NCI-H1092 treated with DMSO at 0.1 percent for 48 hours (cell line): ENCODE data around the gene ACTR2.
"Not testable (repeated sequence)": the region's sequence is repeated elsewhere in the genome, so short reads cannot be mapped to it uniquely, and the experiment has no call there.

Experiments used
- DNase-seq: peaks from one replicate; lab custom pipeline; 2025; lab: John Stamatoyannopoulos, UW

ACTR2 gene

GRCh38 chr2:65231121-65231520 is 3.5 kb downstream of the ACTR2 start:
- no peak for DNase-seq

DNA sequence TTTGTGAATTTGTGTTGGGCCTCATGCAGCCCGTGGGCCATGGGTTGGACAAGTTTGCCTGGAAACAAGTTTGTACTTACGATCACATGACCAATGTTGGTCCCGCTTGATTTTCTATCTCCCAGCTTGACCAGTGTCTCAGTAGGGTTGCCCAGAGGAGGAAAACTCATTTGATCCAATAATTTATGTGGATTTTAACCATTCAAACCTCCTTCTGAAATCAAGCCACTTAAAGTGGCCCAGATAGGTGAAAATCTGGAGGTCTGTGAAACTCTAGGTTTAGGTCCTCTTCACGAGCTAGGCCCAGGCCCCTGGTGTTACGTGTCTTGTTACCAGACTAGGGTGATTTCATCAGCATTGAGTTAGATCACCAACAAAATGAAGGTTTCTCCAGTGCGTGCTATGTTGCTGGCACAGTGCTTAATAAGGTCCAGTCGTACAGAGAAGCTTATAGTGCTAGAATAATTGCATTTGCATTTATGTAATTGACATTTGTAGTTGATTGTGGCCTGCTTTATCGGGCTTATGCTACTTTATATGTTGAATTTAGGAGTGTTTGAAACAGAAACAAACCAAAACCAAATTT is 4.4 kb downstream of the ACTR2 start:
- no peak for DNase-seq

DNA sequence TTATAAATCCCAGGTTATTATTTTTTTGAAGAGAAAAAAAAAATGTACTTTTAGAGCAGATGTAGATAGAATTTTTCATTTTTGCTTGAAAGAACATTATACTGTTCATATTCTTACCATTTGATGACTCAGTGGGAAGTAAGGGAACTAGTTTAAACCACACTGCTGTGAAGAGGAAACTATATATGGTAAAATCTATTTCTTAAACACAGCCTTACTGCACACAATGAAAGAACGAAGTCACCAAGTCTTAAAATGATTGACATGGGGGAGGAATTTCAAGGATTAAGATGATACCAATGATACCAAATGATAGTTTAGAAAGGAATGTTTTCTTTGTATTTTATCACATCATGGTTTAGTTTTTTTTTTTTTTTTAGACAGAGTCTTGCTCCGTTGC is 5.0 kb downstream of the ACTR2 start:
- DNase-seq: no peak

- no peak for DNase-seq
These were observed 13.0 kb downstream of the ACTR2 start for GRCh38 chr2:65240657-65241056.

DNA sequence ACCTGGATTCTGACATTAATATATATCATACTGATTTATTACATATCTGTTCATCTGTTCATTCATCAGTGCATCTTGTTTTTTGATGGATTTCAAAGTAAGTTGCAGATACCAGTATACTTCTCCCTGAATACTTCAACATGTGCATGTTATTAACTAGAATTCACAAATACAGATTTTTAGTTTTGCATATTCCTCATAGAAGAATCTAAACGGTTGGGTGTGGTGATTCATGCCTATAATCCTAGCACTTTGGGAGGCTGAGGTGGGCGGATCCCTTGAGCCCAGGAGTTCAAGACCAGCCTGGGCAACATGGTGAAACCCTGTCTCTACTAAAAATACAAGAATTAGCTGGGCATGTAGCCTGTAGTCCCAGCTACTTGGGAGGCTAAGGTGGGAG is 16.8 kb downstream of the ACTR2 start:
- not testable (repeated sequence) for DNase-seq

DNA sequence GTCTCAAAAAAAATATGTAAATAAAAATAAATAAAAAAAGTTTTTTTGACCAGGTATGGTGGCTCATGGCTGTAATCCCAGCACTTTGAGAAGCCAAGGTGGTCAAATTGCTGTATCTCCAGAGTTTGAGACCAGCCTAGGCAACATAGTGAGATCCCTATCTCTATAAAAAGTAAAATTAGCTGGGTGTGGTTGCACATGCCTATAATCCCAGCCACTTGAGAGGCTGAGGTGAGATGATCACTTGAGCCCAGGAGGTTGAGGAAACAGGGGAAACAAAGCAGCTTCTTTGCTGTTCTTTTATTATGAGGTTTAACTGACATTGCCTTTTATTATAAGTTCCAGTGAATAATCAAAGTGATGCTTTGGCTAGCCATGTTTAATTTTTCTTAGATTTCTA is 25.0 kb downstream of the ACTR2 start:
- DNase-seq: no peak

DNA sequence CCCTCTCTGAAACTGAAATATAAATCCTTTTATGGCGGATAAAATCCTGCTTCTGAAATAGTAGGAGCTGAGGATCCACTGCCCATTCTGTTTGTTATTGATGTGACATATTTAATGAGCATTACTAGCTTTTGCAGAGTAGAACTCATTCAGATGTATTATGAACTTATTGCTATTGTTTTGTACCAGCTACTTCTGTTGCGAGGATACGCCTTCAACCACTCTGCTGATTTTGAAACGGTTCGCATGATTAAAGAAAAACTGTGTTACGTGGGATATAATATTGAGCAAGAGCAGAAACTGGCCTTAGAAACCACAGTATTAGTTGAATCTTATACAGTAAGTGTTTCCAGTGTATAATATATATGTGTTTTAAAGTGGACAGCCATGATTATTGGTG is 27.7 kb downstream of the ACTR2 start:
- no peak for DNase-seq

GRCh38 chr2:65256054-65256453 is 28.4 kb downstream of the ACTR2 start:
- no peak for DNase-seq

DNA sequence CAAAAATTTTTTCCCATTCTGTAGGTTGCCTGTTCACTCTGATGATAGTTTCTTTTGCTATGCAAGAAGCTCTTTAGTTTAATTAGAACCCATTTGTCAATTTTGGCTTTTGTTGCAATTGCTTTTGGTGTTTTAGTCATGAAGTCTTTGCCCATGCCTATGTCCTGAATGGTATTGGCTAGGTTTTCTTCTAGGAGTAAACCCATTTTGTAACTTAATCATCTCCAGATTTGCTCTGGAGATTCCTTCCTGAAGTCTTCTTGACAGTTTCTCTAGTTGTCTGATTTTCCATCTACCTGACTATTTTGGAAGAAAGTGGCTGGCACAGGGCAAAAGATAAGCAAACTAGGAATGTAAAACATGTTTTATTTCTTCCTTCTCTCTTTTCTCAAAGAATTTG is 30.2 kb downstream of the ACTR2 start:
- not testable (repeated sequence) for DNase-seq

DNA sequence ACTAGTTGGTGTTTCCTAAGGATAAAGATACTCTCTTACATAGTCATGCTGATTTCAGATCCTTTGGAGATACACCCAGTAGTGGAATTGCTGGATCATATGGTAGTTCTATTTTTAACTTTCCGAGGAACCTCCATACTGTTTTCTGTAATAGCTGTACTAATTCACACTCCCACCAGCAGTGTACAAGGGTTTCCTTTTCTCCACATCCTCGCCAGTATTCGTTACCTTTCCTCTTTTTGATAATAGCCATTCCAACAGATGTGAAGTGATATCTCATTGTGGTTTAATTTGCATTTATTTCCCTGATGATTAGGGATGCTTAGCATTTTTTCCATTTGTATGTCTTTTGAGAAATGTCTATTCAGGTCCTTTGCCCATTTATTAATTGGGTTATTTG is 34.0 kb downstream of the ACTR2 start:
- no peak for DNase-seq

DNA sequence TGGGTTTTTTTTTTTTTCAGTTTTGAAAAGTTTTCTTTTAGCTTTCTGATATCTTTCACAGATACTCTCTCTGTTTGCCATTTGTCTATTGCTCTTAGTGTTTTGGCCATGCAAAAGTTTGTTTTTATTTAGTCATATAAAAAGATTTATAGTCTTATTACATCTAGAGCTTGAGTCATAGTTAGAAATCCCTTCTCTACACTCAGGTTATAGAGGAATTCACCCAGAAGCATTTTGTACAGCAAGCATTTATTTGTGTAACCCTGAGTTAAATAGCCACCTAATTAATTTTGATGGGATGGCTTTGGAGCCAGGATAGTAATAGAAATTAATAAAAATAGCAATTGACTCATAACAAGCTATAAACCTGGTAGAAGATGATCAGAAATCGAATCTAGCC is 35.6 kb downstream of the ACTR2 start:
- DNase-seq: no peak

DNA sequence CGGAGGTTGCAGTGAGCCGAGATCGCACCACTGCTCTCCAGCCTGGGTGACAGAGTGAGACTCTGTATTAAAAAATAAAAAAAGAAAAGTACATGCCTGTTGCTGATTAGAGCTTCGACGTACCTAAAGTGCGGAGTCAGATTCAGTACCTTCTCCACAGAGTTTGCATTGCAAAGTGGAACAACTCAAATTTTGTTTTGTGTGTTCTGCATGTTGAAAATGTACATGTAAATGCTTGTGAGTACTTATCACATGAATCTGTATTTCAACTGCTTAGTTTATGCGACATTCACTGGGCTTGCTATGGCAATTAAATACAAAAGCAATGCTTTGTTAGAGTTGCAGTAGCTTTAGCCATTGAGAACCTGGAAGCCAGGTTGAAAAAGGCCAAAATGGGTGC is 36.4 kb downstream of the ACTR2 start:
- no peak for DNase-seq

DNA sequence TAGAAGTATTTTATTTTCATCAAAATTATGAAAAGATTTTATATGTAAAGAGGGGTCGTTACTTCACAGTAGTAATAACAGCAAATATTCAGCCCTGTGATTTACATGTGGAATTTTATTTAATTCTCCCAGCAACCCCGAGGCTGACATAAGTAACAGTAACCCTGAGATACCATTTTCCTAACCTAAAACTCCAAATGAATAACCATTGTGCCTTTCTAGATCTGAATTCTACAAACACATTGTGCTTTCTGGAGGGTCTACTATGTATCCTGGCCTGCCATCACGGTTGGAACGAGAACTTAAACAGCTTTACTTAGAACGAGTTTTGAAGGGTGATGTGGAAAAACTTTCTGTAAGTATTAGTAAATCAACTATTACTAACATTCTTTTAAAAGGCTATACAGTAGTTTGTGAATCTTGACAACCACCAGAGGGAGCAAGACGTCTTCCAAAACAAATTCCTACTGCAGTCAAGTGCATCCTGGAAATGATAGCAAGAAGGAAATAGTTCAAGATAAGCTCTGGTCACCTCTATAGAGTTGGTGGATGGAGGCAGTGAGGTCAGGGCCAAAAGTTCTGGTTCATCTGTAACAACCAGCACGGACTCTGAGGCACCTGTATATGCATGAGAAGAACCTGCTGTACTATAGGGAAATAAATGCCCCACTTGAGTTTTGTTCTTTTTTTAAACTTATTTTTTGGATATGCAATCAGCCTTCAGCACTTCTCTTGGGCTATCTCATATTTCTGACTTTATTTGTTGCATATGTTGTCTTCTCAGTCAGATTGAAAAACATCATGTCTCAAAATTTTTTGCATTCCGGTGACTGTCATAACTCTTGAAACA is 37.4 kb downstream of the ACTR2 start:
- DNase-seq: peak; percentile 38

DNA sequence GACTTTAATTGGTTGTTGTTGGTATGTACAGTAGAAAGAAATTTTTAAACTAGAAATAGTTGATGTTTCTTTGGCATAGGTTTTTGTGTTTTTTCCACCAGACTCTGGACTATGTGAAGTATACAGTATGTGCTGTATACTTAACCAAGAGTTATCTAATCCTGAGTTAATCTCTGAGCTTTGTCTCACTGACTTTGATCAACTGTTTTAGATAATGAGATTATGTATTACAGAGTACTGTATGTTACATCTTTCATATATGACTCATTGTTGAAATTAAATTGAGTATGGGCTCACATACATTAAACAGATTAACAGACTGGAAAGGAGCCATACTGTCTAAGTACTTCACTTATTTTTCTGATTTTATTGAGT is 38.0 kb downstream of the ACTR2 start:
- DNase-seq: no peak

DNA sequence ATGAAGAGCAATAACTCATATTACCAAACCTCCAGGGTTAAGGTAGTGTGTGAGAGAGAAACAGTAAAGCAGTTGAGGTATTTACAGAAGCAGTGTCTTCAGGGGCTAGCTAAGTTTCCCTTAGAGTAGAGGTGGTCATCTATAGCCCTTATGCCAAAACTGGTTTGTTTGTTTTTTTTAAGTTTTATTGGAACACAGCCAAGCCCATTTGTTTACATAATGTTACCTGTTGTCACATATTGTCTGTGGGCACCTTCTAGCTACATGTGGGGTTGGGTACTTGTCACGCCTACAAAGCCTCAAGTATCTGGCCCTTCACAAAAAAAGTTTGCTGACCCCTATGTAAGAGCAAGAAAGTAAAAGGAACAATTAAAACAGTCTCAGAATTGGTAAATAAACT is 39.4 kb downstream of the ACTR2 start:
- no peak for DNase-seq

GRCh38 chr2:65268957-65269356 is 41.3 kb downstream of the ACTR2 start:
- DNase-seq: no peak

DNA sequence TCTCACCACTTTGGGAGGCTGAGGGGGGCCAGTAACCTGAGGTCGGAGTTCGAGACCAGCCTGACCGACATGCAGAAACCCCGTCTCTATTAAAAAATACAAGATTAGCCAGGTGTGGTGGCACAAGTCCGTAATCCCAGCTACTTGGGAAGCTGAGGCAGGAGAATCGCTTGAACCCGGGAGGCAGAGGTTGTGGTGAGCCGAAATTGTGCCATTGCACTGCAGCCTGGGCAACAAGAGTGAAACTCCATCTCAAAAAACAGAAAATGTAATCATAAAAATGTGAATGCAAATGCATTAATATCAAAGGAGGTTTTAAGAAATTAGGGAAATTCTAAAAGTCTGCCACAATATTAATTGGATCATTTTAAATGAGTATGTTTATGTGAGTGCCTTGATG is 45.7 kb downstream of the ACTR2 start:
- no peak for DNase-seq

- DNase-seq: no peak
These were observed 47.7 kb downstream of the ACTR2 start for GRCh38 chr2:65275141-65275915.

DNA sequence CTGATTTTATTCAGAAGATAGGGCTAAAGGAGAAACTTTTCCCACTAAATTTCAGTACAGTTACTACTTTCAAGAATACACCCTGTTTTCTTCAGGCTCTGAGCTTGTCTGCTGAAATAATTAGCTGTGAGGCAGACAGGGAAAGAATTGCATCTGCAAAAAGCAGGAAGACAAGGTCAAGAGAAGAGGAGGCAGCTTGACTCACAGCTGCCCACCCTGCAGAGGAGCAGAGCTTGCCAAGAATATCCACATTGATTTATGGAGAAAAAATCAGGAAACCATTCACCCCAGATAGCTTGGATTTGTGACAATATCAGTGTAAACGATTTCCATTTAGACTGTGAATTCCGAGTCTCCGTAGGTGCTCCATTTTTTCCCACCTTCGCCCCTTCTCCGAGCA is 49.0 kb downstream of the ACTR2 start:
- no peak for DNase-seq

GRCh38 chr2:65277118-65277517 is 49.5 kb downstream of the ACTR2 start:
- DNase-seq: no peak

- no peak for DNase-seq
These were observed 50.3 kb downstream of the ACTR2 start for GRCh38 chr2:65277791-65278483.

DNA sequence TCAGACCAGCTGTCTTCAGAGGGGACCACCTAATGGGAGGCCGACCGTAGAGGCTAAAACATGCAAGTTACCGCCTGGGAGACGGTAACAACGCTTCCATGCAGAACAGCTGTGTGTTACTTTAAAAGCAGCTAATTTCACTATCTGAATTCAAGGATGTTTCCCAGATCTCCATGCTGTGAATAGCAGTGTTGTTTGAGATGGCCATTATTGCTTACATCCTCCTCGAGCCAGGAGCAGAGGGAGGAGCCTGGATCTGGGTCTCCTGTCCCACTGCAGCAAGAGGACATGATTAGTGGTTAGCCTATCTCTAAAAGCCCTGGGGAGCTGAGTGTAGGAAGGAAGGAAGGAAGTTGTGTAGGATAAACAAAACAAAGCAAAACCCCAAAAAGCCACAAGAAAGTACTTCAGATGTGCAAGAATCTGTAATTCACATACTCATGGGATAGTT is 50.9 kb downstream of the ACTR2 start:
- no peak for DNase-seq
